Measurements from ENCODE around the gene GADD45G.
A peak's percentile ranks its signal among the peaks of the same experiment; 100 is the strongest.

The GADD45G gene

DNA sequence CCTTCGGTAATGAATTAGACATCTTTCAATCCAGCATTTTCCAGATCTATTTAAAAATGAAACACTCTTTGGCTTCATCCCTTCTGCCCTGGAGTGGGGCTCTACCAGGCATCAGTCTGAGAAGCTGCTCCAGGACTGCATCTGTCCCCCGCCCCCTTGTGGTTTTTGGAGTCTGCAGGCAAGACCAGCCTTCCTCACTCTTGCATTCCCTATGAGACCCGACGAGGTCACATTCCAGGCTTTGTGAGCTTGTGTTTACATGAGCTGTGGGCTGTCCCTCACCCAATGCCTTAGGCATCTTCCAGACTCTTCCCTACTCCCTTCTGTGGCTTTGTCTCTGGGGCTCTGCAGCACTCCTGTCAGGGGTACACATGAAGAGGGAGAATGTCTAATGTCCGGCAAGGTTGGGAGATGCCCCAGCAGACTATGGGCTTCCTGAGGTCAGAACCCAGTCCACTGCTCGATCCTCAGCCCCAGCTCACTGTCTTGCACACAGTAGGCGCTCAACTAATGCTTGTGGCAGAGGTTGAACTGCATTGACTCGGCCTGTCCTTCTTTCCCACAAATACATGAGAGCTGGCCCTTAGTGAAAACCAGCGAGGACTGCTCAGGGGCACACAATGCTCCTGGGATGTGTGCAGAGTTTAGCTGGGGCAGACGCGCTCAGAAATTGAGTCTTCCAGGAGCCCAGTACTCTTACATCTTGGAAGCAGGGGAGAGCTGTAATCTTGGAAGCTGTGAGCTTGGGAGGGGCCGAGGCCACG is 11.7 kb upstream of the GADD45G start:
- DNase-seq, result no peak

DNA sequence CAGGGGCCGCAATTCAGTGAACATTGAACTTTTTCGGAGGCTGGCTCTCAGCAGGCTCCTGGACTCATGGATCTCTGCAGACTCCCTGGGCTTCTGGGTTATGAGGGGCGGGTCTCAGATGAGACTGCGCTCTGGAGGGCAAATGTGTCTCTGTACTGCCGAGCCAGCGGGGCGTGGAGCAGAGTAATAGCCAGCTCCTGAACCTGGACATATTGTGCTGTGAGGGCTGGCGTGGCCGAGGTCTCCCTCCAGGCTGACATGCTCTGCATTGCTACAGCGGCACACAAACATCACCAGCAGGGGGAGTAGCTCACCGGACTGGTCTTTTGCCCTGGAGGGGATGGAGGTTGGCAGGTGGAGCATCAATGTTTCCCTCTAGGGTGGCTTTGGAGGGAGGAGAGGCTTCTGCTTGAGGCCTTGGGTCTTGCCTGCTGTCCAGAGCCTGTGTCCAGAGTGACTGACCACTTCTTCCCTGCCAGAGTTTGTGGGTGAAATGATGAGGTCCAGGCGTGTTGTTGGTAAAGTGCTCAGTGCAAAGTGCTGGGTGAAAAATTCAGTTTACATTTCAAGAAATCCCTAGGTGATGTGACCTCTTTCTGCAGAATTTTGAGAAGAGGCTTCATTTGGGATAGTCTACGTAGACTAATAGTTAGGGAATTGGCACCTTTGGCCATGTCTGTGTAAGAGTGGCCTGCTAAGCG is 10.9 kb upstream of the GADD45G start:
- DNase-seq, result no peak

DNA sequence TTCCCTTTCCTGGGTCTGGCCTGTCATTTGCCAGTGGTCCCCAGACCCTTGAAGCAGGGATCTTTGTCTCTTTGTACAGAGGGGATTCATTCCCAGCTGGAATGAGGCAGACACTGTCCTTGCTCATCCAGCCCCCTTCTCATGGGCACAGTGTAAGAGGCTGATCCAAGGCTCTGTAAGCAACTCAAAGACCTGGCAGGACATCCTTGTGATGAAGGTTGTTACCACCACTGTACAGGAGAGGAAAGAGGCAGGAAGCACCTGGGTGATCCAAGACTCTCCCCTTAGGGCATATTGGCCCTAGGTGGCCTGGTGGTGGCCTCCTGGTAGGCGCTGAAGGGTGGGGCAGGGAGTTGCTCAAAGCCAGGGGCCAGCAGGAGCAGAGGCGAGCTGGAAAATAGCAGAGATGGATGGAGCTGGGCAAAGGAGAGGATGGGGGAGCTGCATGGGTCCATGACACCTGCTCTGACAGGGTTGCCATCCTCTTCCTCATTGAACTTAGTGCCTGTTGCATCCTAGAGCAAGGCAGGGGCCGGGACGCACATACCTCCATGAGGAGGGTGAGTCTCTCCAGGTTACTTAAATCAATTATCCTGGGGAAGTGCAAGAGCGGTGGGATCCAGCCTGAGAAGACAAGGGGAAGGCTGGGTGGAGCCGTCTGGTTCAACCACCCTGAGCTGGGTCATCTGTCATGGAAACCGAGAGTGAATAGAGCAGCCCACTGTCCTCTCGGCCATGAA is 9.8 kb upstream of the GADD45G start:
- no peak for DNase-seq

DNA sequence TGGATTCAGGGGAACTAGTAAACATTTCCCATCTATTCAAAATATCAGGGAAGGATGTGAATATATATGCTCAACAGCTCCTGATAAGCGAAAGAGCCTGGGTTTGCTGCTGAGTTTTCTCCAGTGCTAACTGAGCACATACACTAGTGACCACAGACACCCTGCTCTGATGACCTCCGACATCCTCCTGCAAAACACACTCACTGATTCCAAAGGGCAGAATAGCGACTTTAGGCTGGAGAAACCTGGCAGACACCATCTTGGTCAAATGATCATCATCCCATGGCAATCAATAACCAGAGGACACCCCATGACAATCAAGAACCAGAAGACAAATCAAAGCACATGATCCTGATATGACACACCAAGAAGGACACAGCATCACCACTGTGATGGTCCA is 9.2 kb upstream of the GADD45G start:
- no peak for DNase-seq

DNA sequence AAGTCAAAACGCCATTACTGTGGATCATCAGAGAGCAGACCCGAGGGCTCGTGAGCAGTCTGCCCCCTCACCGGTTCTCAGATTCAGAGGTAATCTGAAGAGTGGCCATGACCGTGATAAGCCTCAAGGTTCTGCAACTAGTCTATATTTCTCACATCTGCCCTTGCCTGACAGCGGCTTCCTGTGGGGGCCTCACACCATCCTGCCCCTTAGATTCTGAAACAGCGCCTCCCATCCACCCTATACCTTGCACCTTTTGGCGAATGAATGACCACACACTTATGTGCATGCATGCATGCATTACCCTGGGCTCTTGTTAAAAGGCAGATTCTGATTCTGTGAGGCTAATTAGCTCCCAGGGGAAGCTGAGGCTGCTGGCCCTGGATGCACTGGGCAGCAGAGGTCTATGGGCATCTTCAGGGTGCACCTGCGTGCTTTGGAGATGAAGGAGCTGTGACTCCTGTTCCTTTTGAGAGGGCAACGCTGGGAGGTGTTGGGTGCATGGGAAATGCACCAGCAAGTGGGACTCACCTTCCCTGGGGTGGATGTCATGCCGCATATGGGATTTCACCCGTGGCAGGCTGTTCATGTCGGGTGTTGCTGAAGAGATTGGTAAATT is 7.8 kb upstream of the GADD45G start:
- no peak for DNase-seq

DNA sequence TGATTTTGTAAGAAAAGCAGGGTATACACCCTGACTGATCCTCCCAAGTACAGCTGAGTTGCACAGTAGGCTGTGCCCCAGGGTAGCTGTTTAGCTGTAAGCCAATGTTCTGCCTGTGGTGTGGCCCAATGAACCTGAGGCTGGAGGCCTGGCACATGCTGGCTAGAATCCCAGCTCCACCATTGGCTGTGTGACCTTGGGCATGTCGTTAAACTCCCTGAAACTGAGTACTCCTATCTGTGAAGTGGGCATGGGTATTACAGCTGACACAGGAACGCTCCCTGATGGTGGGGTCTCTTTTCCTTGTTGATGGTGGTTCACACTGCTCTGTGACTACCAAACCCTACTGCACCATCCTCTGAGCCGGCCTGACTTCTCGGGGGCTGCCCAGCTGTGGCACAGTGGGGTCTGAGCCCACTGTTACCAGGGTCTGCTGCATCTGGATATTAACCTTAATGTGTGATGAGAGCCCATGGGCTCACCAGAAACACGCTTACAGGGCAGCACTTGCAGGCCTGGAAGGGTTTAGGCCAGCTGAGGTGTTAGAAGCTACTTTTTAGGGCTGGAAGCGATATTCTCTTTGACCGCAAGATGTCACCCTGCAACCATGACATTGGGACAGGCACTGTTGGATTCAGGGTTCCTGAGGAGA is 7.0 kb upstream of the GADD45G start:
- DNase-seq, result no peak

DNA sequence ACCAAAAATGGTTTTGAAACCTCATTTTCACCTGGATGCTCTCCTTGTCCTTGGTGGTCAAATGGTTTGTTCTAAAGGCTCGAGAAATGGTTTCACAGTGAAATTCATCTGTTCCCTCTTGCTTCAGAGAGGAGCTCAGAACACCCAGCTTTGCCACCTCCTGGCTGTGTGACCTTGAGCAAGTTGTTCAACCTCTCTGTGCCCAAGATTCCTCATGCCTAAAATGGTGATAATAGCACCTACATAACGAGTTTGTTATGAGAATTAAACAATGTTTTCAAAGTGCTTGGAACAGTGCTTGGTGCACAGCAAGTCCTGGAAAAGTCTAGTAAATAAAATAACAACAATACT is 6.5 kb upstream of the GADD45G start:
- no peak for DNase-seq

DNA sequence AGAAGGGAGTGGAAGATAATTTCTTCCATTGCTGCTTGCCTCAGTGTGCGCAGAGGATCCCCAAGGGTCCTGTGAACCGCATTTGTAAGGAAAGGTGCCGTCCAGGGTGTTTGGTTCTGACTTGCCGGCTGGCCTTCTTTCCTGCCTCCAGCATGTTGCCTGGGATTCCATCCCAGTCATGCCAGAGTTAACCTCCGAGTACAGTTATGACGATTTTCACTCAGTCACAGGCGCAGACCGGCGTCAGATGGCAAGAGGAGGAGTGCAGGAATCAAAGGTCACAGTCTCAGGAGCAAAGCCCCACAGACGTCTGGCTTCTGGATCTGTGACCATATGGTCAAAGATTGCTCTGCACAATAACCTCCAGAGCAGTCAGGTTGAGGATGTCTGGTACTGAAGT is 5.9 kb upstream of the GADD45G start:
- DNase-seq, result no peak

DNA sequence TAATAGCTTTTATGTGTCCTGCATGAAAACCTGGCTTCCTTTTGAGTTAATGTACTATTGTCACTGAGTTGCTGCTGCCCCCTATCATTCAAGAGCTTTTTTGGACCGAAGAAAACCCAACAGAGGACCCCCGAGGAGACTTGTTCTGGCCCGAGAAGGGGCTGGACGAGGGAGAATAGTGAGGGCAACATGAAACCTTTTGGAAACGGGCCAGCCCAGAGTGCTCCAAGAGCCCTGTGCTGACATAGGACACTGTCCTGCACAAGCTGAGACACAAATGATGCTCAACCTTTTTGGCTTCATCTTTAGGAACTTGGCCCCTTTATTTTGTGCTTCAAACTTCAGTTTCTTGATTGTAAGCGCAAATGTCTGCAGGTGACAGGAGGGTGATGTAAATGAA is 4.0 kb upstream of the GADD45G start:
- no peak for DNase-seq

DNA sequence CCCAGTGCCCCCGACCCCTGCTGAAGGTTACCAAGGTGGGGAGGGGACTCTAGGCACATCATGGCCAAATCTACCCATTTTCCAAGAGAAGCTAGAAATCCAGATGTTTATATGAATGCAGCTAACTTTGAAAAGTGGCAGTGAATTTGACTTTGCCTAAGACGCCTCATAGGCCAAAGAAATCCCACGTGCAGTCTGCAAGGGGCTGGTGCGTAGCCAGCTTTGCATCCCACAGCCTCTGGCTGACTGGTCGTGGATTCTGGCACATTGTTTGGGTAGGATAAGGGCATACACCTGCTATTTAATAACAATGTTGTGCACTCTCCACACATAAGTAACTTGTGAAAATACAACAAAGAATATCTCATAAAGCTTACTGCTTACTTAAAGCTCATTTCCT is 3.5 kb upstream of the GADD45G start:
- no peak for DNase-seq

DNA sequence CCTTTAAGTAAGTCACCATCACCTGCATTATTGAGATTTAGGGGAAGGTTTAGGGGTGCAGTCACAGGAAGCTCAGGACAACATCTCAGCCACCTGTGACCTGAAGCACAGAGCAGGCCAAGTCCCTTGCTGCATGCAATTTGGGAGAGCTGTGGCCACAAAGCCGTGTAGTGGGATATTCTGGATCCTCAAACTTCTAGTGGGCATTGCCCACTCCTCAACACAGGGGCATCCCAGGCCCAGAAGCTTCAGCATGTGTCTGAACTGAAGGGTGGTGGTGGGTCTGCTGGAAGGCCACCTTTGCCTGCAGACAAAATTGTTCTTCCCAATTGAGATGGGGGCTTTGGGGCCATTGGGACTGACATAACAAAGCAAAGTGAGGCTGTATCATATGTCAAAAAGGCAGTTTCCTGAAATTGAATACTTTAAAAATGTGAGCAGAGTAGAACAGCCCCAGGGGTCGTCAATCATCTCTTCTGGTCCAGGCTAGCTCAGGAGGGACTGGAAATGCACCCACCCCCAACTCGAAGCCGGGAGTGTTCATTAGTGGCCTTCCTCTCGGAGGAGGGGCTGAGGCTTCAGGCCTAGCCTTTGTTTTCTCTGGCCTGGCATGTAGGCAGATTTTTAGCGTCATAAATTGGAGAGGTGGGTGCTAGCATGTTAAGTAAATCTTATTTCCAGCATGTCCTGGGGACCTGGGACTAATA is 2.8 kb upstream of the GADD45G start:
- no peak for DNase-seq

DNA sequence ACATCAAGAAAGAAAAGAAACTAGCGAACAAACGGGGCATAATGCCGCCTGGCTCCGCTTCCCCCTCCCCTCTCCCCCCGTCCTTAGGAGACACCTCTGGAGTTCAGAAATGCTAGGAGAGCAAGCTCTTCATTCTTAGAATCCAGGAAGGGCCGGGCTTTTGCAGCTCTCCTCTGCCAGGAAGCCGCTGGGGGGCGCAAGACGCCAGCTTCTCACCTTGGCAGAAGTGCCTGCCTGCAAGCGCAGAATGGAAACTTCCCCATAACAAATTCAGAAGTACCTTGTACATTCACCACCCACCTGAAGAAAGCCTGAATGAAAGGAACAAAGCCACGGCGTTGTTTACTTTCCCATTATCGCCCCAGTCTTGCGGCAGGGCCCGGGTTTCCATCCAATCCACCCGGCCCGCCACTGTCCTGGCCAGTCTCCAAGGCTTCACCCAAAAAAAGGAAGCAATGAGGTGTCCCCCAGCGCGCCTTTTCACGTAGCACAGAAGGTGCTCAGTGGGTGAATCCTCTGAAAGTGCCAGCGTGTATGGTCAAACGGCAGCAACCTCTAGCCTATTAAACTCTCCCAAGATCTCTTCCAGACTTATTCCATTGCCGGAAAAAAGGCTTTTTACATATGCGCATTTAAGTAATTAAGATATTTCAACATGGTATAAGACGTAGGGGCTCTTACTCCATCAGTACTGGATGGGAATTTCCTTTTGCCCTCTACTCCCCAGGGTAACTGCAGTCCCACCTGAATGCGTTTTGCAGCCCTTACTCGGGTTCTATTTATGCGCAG is 1.6 kb upstream of the GADD45G start:
- peak; percentile 76 for DNase-seq

DNA sequence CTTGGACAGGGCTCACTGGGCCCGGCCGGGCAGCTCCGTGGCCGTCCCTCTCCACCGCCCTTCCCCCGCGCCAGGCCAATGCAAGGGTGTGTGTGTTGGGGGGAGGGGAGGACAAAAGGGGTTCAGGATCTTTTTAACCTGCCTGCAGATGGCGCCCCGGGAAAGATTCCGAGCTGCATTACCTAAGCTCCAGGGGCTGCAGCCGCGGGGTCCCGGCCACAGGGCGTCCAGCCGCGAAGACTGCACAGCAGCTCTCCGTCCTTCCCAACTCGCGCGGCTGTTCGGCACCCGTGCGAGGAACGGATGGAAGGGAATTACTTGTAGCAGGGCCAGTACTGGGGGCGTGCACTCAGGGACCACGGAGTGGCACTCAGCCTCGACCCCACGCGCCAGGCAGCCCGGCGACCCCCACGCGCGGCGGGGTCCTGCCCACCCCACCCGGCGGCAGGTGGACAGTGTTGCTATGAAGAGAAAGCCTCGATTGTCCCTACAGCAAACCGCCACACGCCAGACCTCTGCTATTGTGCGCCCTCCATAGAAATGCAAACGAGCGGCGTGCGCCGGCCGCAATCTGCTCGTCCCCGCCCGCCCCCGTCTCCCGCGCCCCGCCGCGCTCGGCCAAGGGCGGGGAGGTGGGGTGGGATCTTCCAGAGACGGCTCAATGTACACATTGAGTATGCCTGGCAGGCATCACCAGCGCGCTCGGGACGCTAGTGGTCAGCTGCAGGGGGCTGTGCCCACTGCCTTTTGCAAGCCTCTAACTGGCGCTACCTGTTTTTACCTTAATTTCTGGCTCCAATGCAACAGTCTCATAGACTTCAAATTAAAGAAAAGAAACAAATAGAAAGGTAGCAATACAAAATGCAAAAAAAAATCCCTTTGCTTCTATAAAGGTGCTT is 796 bp upstream of the GADD45G start:
- DNase-seq, result peak; percentile 40

DNA sequence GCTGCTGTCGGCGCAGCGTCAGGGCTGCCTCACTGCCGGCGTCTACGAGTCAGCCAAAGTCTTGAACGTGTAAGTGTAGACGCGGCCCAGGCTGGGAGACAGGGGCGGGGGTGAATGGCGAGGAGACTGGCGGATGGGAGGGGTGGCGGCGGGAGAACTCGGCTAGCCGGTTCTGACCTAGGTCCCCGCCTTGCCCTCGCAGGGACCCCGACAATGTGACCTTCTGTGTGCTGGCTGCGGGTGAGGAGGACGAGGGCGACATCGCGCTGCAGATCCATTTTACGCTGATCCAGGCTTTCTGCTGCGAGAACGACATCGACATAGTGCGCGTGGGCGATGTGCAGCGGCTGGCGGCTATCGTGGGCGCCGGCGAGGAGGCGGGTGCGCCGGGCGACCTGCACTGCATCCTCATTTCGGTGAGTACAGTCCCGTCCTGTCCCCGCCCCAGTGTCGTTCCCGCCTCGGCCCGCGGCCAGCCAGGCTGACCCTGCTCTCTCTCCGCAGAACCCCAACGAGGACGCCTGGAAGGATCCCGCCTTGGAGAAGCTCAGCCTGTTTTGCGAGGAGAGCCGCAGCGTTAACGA is 745 bp downstream of the GADD45G start:
- DNase-seq, result no peak

DNA sequence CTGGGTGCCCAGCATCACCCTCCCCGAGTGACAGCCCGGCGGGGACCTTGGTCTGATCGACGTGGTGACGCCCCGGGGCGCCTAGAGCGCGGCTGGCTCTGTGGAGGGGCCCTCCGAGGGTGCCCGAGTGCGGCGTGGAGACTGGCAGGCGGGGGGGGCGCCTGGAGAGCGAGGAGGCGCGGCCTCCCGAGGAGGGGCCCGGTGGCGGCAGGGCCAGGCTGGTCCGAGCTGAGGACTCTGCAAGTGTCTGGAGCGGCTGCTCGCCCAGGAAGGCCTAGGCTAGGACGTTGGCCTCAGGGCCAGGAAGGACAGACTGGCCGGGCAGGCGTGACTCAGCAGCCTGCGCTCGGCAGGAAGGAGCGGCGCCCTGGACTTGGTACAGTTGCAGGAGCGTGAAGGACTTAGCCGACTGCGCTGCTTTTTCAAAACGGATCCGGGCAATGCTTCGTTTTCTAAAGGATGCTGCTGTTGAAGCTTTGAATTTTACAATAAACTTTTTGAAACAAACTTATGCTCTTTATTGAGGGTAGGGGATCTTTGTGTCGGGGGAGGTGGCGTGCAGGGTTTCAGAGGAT is 1.3 kb downstream of the GADD45G start:
- DNase-seq, result no peak

DNA sequence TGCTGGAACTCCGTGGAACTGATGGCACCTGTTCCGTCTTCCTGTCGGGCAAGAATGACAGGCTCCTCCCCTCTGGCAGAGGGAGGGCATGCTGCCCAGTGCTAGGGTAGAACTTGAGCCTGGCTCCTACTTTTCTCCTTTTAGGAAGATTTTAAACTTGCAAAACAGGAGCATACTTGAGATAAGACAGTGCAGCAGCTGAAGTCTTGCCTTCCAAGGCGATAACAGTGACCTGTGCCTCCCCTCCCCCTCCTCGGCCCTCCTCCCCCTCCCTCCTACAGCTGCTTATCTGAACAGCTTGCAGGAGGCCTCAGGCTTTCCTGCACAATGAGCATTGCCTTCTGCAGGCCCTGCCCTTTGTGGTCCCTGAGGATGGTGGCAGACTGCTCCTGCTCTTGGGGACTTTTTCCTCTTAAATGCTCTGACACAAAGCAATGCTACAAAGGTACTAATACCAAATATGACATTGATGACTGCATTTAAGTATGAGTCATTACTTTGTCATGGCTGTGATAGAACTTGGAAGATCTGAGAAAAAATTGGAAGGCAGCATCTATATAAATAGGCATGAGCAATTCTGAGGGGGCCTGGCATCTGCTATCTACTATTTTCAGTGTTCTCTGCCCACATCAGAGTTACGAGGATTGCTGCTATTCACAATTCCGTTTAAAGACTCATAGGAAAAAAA is 2.0 kb downstream of the GADD45G start:
- DNase-seq, result no peak

DNA sequence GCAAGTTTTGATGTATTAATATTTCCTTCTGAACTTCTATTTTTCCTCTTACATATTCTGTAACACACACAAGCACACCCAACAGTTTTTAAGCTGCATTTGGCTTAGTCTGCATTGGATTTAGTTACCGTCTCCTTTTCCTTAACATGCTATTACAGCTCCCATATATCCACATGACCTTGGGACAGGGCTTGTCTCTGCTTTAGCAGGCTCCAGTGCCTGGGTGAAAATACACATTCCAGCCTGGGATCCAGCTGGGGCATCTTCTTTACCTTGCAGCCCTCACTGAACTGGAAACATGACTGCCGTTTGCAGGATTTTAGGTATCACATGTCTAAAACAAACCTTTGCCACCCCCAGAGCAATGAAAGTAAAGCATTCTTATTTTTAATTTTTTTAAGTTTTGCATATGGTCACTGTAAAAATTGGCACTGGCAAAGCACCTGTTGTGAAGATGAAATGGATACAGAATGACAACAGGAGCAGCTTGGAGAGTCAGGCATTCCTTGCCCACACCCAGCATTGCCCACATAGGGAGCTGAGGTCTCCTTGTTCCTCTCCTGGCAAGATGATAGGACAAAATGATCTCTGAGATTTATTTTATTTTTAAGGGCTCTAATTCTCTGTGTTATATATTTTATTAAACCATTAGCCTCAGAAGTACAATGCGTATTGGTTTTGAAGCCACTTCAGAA is 4.0 kb downstream of the GADD45G start:
- DNase-seq, result no peak

DNA sequence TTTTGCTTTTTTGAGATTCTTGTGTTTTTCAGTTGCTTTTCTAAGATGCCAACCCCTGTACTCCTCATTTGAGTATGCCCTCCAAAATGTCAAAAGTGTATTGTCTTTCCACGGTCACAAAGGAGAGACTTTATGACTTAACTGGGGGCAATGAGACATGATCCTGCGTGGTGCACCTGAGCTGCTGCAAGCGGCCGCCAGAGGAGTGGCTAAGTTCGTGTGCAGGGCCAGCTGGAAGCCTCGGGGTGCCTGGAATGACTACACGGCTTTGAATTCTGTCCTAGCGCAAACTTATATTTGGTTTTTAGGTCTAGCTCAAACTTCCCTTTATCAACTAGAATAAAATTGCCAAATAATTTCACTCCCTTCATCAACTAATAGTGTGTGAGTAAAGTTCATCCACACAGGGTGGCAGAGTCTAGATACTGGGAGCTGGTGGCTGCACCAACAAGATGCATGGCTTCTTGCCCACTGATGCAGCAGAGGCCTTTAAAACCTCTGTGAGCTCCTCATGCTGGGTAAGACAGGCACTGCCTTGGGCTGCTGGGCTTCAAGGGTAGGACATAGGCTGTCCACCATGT is 4.7 kb downstream of the GADD45G start:
- DNase-seq, result no peak
